Measurements from ENCODE around the gene PRTG.

- TF ChIP-seq, protein P1, sequence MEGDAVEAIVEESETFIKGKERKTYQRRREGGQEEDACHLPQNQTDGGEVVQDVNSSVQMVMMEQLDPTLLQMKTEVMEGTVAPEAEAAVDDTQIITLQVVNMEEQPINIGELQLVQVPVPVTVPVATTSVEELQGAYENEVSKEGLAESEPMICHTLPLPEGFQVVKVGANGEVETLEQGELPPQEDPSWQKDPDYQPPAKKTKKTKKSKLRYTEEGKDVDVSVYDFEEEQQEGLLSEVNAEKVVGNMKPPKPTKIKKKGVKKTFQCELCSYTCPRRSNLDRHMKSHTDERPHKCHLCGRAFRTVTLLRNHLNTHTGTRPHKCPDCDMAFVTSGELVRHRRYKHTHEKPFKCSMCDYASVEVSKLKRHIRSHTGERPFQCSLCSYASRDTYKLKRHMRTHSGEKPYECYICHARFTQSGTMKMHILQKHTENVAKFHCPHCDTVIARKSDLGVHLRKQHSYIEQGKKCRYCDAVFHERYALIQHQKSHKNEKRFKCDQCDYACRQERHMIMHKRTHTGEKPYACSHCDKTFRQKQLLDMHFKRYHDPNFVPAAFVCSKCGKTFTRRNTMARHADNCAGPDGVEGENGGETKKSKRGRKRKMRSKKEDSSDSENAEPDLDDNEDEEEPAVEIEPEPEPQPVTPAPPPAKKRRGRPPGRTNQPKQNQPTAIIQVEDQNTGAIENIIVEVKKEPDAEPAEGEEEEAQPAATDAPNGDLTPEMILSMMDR (IDR thresholded peaks at IDR 0.05; ENCODE audit: low read depth, low read length, poor library complexity, severe bottlenecking): no peak
- TF ChIP-seq EZH2phosphoT487 (IDR thresholded peaks at IDR 0.05; ENCODE audit: borderline replicate concordance, low read length): no peak
Observed at GRCh38 chr15:55687792-55688191, 55.2 kb downstream of the PRTG start.

Measured in DOHH2 (cell line).